ENCODE data around the gene EHBP1L1. TPM values are rescaled to one million over a fixed set of nuclear protein-coding genes. Genes with fewer than 3 reads are reported as not detected.
A peak's percentile ranks its signal among the peaks of the same experiment; 100 is the strongest.

Gene EHBP1L1
- total RNA-seq, 2 donors from 2014 or later, result 101 to 144 TPM

GRCh38 chr11:65639623-65640482 lies 64.0 kb downstream of the EHBP1L1 start:
- ATAC-seq, result peak; percentile 27 to 31
- H3K36me3 Mint-ChIP-seq, result peaks cover 23 to 32% of the 10 kb centered on the region in 2 donors

GRCh38 chr11:65640483-65641296 lies 64.8 kb downstream of the EHBP1L1 start:
- Mint-ChIP-seq H3K27ac (peak overlapping the region; percentile 86 to 93), H3K36me3 (peaks cover 23 to 32% of the 10 kb centered on the region in 2 donors), H3K9me3 (no peaks in the 10 kb centered on the region)
- ATAC-seq (no peak), DNase-seq (ENCODE audit: low spot score in 2 of 2) (no peak)

More at GRCh38 chr11:65639623-65640482, 64.0 kb downstream of the EHBP1L1 start:
- DNase-seq (ENCODE audit: low spot score in 2 of 2), result peak in 1 of 2 donors; percentile 53
- Mint-ChIP-seq H3K27ac (peak overlapping the region; percentile 86 to 93), H3K9me3 (no peaks in the 10 kb centered on the region)

- DNase-seq (ENCODE audit: low spot score in 2 of 2) (no peak), ATAC-seq (no peak)
- no peaks in the 10 kb centered on the region for H3K9me3 Mint-ChIP-seq
- peaks cover 23 to 32% of the 10 kb centered on the region in 2 donors for H3K36me3 Mint-ChIP-seq
- H3K27ac Mint-ChIP-seq, result peak overlapping the region; percentile 79 to 93
Measured at GRCh38 chr11:65641297-65642013, 65.6 kb downstream of the EHBP1L1 start.

Other genes starting within 250 kb of the EHBP1L1 start
- 10 to 100 TPM; 75.3 to 79.4 TPM for gene DPF2, start 242.2 kb upstream of the EHBP1L1 start, total RNA-seq
- gene TIGD3, start 221.3 kb upstream of the EHBP1L1 start, total RNA-seq, result 1 to 10 TPM in 1 of 2 donors, under 1 TPM in 1; 0.76 to 4.0 TPM
- gene SLC25A45, start 193.4 kb upstream of the EHBP1L1 start, total RNA-seq, result 10 to 100 TPM in 1 of 2 donors, 1 to 10 TPM in 1; 9.7 to 18.5 TPM
- 10 to 100 TPM; 39.7 to 53.4 TPM for gene FRMD8, start 189.4 kb upstream of the EHBP1L1 start, total RNA-seq
- gene NEAT1, start 153.3 kb upstream of the EHBP1L1 start, total RNA-seq, result 1,000 to 10,000 TPM in 1 of 2 donors, 100 to 1,000 TPM in 1; 836 to 2,329 TPM
- gene MALAT1, start 77.0 kb upstream of the EHBP1L1 start, total RNA-seq, result over 10,000 TPM in 1 of 2 donors, 1,000 to 10,000 TPM in 1; 7,127 to 16,609 TPM
- 10 to 100 TPM; 74.3 to 93.2 TPM for gene SCYL1, start 51.0 kb upstream of the EHBP1L1 start, total RNA-seq
- gene LTBP3, start 17.7 kb upstream of the EHBP1L1 start, total RNA-seq, result 10 to 100 TPM; 66.6 to 90.4 TPM
- 10 to 100 TPM; 35.9 to 44.3 TPM for gene ZNRD2, start 5.6 kb upstream of the EHBP1L1 start, total RNA-seq
- gene FAM89B, start 3.5 kb upstream of the EHBP1L1 start, total RNA-seq, result 10 to 100 TPM; 32.6 to 47.1 TPM
- under 1 TPM; 0.66 to 0.74 TPM for gene KCNK7, start 19.7 kb downstream of the EHBP1L1 start, total RNA-seq
- 10 to 100 TPM; 73.6 to 76.5 TPM for gene MAP3K11, start 38.2 kb downstream of the EHBP1L1 start, total RNA-seq
- gene PCNX3, start 39.7 kb downstream of the EHBP1L1 start, total RNA-seq, result 10 to 100 TPM; 34.8 to 48.1 TPM
- 100 to 1,000 TPM; 185 to 203 TPM for gene SIPA1, start 62.0 kb downstream of the EHBP1L1 start, total RNA-seq
- gene RELA, start 86.9 kb downstream of the EHBP1L1 start, total RNA-seq, result 10 to 100 TPM; 81.7 to 97.8 TPM
- 100 to 1,000 TPM in 1 of 2 donors, 10 to 100 TPM in 1; 61.4 to 106 TPM for gene KAT5, start 136.2 kb downstream of the EHBP1L1 start, total RNA-seq
- 10 to 100 TPM; 40.9 to 93.0 TPM for gene RNASEH2C, start 144.7 kb downstream of the EHBP1L1 start, total RNA-seq
- gene AP5B1, start 204.9 kb downstream of the EHBP1L1 start, total RNA-seq, result 10 to 100 TPM; 10.6 to 25.9 TPM
- gene OVOL1, start 211.0 kb downstream of the EHBP1L1 start, total RNA-seq, result 1 to 10 TPM in 1 of 2 donors, not detected in 1; 1.6 TPM

Measured in activated naive CD4-positive, alpha-beta T cell treated with anti-CD3 and anti-CD28 coated beads, Interleukin-2, amount 50 U/mL, for 72 hours (primary cell).